HG03558 (cell line): ENCODE data around the gene MED8.

Experiments used
- ATAC-seq: cut with Tn5 transposase; IDR thresholded peaks from one replicate; pipeline ENCODE4 v1.9.1; 2021; ENCODE audit warnings: moderate number of reproducible peaks; ENCODE audit not compliant: unreplicated experiment; ENCODE audit errors: extremely low read depth

Gene MED8

DNA sequence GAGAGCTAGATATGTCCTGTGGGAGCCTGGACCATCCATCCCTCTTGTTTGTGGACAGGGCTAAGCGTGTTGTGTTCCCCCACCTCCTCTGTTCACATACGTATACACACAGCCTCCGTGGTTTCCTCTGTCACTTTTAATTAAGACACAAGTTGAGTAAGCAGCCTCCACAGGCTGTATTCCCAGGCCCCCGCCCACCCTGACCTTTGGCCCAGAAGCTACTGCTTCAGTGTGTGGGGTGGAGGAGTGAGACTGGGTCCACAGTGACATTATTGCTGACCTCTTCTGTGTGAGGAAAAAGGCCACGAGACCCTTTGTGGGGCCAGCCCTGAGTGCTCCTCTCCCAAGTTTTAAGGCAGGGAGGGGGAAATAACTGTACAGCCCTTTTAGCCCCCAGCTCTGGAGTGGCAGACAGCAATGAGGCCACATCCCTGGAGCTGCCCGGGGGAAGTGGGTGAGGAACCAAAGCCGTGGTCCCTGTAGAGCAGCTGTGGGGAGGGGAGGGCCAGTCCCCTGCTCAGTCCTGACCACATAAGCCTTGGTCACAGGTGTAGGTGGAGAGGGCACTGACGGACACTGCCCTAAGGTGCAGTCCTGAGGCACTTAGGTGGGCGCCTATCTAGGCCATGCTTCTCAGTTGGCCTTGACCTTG is 26.2 kb downstream of the MED8 start:
- ATAC-seq = no peak

DNA sequence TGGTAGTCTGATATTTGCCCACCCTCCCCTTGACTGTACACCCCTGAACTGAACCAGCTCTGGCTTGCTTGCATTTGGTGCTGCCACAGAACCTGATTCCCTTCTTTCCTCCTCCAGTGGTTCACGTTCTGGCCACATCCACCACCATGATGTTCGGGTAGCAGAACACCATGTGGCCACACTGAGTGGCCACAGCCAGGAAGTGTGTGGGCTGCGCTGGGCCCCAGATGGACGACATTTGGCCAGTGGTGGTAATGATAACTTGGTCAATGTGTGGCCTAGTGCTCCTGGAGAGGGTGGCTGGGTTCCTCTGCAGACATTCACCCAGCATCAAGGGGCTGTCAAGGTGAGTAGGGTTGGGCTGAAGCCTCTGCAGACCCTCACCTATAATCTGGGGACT is 29.0 kb downstream of the MED8 start:
- ATAC-seq = no peak

DNA sequence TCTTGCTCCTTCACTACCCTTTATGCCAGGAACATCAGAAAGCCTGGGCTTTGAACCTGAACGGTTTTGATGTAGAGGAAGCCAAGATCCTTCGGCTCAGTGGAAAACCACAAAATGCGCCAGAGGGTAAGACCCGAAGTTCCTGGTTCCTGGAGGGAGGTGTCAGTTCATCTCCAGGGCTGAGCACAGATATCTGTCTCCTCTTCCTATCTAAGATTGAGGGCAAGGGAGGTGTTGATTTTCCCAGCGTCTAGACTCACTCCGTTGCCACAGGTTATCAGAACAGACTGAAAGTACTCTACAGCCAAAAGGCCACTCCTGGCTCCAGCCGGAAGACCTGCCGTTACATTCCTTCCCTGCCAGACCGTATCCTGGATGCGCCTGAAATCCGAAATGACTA is 29.9 kb downstream of the MED8 start:
- ATAC-seq = no peak

DNA sequence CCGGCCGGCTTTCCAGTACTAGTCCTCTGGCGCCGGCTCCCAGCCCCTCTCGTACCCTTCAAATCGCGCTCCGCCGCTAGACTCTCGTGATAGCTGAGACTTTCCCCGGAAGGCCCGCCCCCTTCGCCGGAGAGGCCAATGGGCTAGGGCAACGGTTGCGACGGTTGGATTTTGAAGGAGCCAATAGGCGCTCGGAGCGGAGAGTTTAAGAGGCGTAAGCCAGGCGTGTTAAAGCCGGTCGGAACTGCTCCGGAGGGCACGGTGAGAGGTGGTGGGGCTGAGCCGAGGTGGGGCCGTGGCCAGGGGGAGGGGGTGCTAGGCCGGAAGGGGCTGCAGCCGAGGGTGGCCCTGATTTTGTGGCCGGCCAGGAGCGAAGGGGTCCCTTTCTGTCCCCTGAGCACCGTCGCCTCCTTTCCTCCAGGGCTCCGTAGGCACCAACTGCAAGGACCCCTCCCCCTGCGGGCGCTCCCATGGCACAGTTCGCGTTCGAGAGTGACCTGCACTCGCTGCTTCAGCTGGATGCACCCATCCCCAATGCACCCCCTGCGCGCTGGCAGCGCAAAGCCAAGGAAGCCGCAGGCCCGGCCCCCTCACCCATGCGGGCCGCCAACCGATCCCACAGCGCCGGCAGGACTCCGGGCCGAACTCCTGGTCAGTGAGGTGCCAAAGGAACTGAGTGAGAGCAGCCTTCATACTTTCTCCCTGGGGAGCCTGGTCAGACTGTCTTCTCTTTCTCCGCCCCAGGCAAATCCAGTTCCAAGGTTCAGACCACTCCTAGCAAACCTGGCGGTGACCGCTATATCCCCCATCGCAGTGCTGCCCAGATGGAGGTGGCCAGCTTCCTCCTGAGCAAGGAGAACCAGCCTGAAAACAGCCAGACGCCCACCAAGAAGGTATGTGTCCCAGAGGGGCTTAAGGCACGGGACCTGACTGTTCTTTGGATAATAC is 30.6 kb downstream of the MED8 start, which contains the start of gene CDC20:
TSS of gene CDC20 (plus strand) at position 236 of the 948 bp plus-strand sequence. CDS start at position 471, 235 bp downstream.
- ATAC-seq = peak; percentile 83

GRCh38 chr1:43358121-43358745 is 31.4 kb downstream of the MED8 start:
- no peak for ATAC-seq

DNA sequence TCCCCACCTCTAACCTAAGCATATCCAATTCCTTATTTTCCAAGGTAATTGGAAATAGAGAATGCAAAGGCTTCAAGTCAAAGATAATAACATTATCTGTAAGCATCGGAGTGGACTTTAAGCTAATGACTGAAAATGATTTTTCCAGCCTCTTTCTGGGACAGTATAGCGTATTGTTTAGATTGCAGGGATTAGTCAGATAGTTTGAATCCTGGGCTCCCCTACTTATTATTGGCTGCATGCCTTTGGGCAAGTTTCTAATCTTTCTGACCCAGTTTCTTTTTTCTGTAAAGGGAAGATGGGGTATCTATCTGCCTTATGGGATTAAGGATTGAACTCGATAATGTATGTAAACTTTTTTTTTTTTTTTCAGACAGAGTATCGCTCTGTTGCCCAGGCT is 32.3 kb downstream of the MED8 start:
- ATAC-seq = no peak

DNA sequence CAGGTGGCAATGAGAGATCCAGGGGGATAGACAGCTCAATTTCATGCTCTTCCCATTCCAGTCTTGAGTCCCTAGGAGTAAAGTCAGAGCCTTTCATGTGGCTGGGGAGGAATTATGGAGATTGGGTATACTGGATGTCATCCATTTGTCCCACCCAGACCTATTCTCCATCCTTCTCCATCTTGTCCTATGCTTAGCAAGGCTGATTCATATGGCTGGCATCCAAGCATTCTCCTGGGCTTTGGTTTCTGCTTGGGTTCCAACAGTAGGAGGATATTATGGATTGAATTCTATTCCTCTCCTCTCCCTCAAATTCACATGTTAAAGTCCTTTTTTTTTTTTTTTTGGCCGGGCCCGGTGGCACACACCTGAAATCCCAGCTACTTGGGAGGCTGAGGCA is 34.7 kb downstream of the MED8 start:
- no peak for ATAC-seq

DNA sequence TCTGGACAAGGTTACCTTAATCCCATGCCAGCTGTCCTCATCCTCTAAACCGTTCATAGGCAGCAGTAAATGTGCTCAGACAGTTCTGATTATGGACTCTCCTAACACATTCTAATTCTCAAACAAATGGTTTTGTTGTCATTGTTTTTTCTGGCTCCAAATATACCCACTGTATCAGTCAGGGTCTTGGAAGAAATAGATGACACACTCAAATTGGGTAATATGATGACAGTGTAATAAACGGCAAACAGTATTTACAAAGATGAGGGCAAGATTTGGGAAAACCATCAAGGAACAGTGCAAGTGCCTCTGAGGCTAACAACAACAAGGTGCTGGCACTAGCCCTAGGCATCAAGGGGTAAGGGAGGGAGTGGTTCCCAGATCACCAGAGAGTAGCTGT is 35.1 kb downstream of the MED8 start:
- no peak for ATAC-seq

GRCh38 chr1:43352881-43353280 is 36.7 kb downstream of the MED8 start:
- ATAC-seq = no peak

- no peak for ATAC-seq
These were observed 37.3 kb downstream of the MED8 start for GRCh38 chr1:43352351-43352705.

DNA sequence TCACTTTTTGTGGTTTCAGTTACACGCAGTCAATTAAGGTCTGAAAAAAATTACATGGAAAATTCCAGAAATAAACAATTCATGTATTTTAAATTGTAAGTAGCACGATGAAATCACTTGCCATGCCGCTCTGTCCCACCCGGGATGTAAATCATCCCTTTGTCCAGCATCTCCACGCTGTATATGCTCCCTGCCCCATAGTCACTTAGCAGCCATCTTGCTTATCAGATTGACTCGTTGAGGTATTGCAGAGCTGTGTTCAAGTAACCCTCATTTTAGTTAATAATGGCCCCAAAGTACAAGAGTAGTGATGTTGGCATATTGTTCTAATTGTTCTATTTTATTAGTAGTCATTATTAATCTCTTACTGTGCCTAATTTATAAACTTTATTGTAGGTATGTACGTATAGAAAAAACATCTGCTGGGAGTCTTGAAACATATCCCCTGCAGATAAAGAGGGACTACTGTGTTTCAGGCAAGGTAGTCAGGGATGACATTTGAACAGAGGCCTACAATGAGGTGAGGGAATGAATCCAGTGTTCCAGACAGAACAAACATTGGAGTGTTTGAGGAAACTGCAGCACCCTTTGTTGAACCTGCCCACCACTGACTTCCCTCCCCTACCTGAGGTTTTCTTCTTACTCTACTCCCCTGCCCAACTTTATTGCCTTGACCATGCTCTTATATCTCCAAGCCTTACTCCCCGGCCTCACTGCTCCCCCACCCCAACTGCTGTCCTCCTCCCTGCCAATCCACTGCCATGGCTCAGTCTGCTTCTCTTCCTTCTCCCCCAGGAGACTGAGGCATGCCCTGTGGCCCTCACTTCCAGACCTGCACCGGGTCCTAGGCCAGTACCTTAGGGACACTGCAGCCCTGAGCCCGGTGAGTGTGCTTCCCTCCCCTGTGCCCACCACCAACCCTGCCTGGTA is 37.9 kb downstream of the MED8 start:
- ATAC-seq = no peak

DNA sequence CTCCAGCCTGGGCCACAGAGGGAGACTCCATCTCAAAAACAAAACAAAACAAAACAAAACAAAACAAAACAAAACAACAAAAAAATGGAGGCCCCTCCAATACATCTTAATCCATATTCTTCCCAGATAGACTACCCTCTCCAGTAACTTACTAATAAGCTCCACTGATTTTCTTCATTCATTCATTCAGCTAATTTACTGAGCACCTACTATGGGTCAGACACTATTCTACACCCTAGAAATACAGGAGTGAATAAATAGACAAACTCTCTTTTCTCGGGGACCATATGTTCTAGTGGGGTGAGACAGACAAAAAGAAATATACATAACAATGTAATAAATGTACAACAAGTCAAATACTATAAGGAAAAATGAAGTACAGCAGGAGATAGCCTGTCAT is 38.6 kb downstream of the MED8 start:
- no peak for ATAC-seq

DNA sequence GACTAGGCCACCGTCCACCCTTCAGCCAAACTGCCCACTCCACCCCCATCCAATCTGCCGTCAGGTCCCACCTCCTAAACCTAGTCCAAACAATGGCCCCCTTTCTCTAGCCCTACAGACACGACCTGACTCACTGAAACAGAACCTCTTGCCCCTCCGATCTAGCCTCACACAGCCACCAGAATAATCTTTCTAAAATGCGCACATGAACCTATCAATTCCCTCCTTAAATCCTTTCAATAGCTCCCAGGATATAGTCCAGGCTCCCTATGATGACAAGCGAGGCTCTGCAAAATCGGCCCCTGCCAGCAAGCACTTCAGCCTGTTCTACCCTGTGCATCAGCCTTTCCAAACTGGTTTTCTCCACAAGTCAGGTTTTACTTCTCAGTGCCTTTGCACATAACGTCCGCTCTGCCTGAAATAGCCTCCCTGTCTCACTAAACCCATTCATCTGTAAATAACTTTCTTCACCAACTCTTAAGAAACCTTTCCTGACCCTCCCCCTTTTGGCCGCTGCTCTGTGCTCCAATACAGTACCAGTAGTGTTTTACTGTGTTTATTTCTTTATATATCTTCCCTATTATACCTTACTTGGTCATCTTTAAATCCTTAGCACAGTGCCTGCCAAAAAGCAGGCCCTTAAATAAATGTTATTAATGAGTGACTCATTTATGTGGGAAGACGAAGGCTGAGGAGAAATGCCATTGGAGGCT is 39.9 kb downstream of the MED8 start:
- ATAC-seq = no peak

- no peak for ATAC-seq
These were observed 40.6 kb downstream of the MED8 start for GRCh38 chr1:43348809-43349593.

GRCh38 chr1:43348343-43348808 is 41.2 kb downstream of the MED8 start:
- ATAC-seq = no peak

GRCh38 chr1:43346636-43347035 is 43.0 kb downstream of the MED8 start:
- ATAC-seq = no peak

DNA sequence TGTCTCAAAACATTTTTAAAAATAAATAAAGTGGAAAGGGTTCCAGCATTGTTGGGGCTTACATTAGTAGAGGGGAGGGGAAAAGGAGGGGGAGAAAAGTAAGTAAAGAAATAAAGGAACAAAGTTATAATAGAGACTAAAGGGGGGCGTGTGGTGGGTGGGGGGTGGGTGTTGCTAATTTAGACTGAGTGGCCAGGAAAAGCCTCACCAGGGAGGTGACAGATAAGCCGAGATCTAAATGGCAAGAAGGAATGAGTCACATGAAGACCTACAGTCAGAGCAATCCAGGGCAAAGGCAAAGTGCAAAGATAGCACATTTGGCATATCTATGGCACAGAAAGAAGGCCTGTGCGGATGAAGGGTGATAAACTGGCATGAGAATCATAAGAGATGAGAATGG is 44.5 kb downstream of the MED8 start:
- ATAC-seq = no peak

DNA sequence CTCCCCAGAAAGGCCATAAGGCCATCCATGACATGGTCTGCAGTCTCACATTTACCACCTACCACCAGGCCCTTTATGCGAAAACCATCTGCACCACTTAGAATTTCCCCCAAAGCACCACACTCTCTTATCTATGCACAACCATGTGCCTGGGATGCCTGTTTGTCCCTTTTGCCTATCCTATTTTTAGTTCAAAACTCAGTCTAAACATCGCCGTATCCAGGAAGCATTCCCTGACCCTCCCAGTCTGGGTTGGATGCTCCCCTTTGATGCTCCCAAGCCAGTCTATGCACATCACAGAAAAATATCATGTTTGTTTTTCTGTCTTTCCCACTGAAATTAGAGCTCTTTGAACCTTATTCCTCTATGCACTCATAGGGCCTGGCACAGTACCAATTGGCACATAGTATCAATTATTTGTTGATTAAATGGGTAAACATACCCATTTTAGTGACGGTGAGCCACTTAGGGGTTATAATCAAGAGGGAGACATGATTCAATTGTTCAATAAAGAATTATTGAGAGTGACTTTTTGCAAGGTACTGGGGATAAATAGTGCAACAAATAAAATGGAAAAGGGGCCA is 45.2 kb downstream of the MED8 start:
- ATAC-seq = no peak
